Measurements from ENCODE around the gene NXPH3. TPM values are rescaled to one million over a fixed set of nuclear protein-coding genes. Genes with fewer than 3 reads are reported as not detected.

Gene NXPH3
- total RNA-seq, 3 donors from 2014 or later (not counting 1 experiment from before 2014, with no cell fraction given) = not detected

DNA sequence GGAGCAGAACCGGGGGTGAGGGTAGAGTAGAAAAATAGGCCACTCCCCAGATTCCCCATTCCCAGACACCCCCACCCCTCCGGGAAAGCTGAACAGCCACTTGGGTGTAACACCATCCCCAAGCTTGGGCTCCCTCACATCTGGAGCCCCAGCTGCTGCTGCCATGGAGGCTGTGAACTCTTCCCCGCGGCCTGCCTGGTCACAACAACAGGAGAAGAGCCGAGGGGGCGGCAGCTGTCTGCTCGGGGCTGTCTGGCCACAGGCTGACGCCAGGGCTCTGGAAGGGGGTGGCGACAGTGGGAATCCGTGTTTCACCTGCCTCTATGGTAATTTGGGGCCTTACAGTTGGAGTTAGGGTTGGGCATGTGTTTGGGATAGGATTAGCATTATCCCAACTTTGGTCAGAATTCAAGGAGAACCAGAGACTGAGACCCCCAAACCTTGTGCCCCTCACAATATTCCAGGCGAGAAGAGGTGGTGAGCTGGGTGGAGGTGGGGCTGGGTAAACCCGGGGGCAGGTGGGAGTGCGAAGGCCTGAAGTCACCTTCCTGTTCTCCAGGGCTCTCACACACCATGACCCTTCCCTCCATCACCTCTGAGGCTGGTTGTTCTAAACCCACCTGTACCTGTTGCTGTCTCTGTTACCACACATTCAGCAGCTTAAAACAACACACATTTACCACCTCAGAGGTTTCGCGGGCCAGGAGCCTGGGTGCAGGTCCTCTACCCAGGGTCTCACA is 29.7 kb upstream of the NXPH3 start:
- 91% methylated on average over 14 of the region's 15 CpGs for WGBS (ENCODE audit: insufficient coverage)

DNA sequence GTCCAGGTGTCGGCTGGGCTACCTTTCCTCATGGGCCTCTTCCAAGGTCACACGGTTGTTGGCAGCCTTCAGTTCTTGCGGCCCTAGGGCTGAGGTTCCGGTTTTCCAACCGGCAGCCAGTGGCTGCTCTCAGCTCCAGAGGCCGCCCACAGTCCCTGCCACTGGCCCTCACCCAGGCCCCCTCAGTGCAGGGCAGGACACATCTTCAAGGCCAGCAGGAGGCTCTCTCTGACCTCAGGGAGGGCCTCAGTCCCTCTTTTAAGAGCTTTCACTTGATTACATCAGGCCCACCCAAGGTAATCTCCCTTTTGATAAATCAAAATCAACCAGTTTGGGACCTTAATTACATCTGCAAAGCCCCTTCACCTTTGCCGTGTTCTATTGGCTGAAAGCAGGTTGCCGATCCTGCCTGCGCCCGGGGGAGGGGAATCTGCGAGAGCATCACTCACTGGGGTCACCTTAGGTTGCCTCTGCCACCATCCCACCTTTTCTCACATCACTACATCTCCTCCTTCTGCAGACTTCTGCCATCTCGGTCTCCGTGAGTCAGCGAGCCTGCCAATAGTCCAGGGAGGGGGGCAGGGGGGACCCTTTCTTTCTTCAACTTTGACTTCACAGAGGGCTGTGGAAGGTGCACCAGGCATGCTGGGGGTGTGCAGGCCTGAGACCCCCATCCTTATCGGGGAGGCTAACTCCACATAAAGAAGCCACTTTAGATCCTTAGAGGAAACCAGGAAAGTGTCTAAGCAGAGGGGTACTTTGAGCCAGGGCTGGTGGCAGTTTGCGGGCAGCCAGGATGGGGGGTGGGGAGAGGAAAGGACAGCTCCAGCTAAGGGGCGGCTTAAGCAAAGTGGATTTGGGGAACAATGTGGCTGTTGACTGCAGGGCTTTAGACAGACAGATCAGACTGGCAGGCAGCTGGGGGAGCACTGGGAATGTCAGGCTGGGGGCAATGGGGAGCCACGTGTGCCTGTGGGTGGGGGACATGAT is 28.8 kb upstream of the NXPH3 start:
- 92% methylated on average over 18 of the region's 18 CpGs for WGBS (ENCODE audit: insufficient coverage)

More for the DNA sequence above, 29.7 kb upstream of the NXPH3 start:
- peaks cover 0 to 3% of the 10 kb centered on the region in 2 donors for H3K9me3 Mint-ChIP-seq
- no peak for DNase-seq
- Histone ChIP-seq H3K4me3 (ENCODE audit: low read length) (no peak overlapping the region), H3K36me3 (ENCODE audit: control insufficient read depth, insufficient read depth, low read length) (no peaks in the 10 kb centered on the region), H3K27me3 (ENCODE audit: control insufficient read depth, insufficient read depth, low read length) (no peaks in the 10 kb centered on the region), H3K4me1 (ENCODE audit: control insufficient read depth, insufficient read depth, low read length) (no peaks in the 10 kb centered on the region), H3K9me3 (ENCODE audit: control insufficient read depth, insufficient read depth, low read length) (no peaks in the 10 kb centered on the region), H3K27ac (ENCODE audit: low read length) (no peak overlapping the region)
- no peak overlapping the region for H3K27ac Mint-ChIP-seq
- TF ChIP-seq, protein P1, sequence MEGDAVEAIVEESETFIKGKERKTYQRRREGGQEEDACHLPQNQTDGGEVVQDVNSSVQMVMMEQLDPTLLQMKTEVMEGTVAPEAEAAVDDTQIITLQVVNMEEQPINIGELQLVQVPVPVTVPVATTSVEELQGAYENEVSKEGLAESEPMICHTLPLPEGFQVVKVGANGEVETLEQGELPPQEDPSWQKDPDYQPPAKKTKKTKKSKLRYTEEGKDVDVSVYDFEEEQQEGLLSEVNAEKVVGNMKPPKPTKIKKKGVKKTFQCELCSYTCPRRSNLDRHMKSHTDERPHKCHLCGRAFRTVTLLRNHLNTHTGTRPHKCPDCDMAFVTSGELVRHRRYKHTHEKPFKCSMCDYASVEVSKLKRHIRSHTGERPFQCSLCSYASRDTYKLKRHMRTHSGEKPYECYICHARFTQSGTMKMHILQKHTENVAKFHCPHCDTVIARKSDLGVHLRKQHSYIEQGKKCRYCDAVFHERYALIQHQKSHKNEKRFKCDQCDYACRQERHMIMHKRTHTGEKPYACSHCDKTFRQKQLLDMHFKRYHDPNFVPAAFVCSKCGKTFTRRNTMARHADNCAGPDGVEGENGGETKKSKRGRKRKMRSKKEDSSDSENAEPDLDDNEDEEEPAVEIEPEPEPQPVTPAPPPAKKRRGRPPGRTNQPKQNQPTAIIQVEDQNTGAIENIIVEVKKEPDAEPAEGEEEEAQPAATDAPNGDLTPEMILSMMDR (IDR thresholded peaks at IDR 0.05) = no peak
- ATAC-seq = no peak
- H3K27me3 Mint-ChIP-seq (ENCODE audit: low read depth in 2 of 2) = peaks cover 0 to 8% of the 10 kb centered on the region in 2 donors
- intact Hi-C loops (cut with micrococcal nuclease) = no loop called here
- no peaks in the 10 kb centered on the region for H3K4me1 Mint-ChIP-seq
- H3K4me3 Mint-ChIP-seq = no peak overlapping the region
- no peaks in the 10 kb centered on the region for H3K36me3 Mint-ChIP-seq

GRCh38 chr17:49547566-49547965 is 28.1 kb upstream of the NXPH3 start:
- H3K27ac ChIP-seq (ENCODE audit: low read length) = no peak overlapping the region
- Mint-ChIP-seq H3K4me1 (no peaks in the 10 kb centered on the region), H3K36me3 (no peaks in the 10 kb centered on the region), H3K4me3 (no peak overlapping the region), H3K27me3 (ENCODE audit: low read depth in 2 of 2) (peaks cover 0 to 8% of the 10 kb centered on the region in 2 donors), H3K27ac (no peak overlapping the region), H3K9me3 (no peaks in the 10 kb centered on the region)
- WGBS (ENCODE audit: insufficient coverage) = 47% methylated on average over 8 of the region's 9 CpGs
- intact Hi-C loops (cut with micrococcal nuclease) = no loop called here
- H3K9me3 ChIP-seq (ENCODE audit: control insufficient read depth, insufficient read depth, low read length) = no peaks in the 10 kb centered on the region
- TF ChIP-seq, protein P1 (IDR thresholded peaks at IDR 0.05) = no peak
- ATAC-seq (no peak), DNase-seq (no peak)
- H3K4me1 ChIP-seq (ENCODE audit: control insufficient read depth, insufficient read depth, low read length) = no peaks in the 10 kb centered on the region
- no peaks in the 10 kb centered on the region for H3K27me3 ChIP-seq (ENCODE audit: control insufficient read depth, insufficient read depth, low read length)
- no peak overlapping the region for H3K4me3 ChIP-seq (ENCODE audit: low read length)
- no peaks in the 10 kb centered on the region for H3K36me3 ChIP-seq (ENCODE audit: control insufficient read depth, insufficient read depth, low read length)

More for the DNA sequence above, 28.8 kb upstream of the NXPH3 start:
- Mint-ChIP-seq H3K36me3 (no peaks in the 10 kb centered on the region), H3K27me3 (ENCODE audit: low read depth in 2 of 2) (peaks cover 0 to 8% of the 10 kb centered on the region in 2 donors), H3K27ac (no peak overlapping the region), H3K9me3 (no peaks in the 10 kb centered on the region), H3K4me3 (no peak overlapping the region), H3K4me1 (no peaks in the 10 kb centered on the region)
- TF ChIP-seq, protein P1 (IDR thresholded peaks at IDR 0.05) = no peak
- H3K4me3 ChIP-seq (ENCODE audit: low read length) = no peak overlapping the region
- no peak for DNase-seq
- intact Hi-C loops (cut with micrococcal nuclease) = no loop called here
- H3K27me3 ChIP-seq (ENCODE audit: control insufficient read depth, insufficient read depth, low read length) = no peaks in the 10 kb centered on the region
- H3K36me3 ChIP-seq (ENCODE audit: control insufficient read depth, insufficient read depth, low read length) = no peaks in the 10 kb centered on the region
- H3K27ac ChIP-seq (ENCODE audit: low read length) = no peak overlapping the region
- ATAC-seq = no peak
- H3K9me3 ChIP-seq (ENCODE audit: control insufficient read depth, insufficient read depth, low read length) = no peaks in the 10 kb centered on the region
- H3K4me1 ChIP-seq (ENCODE audit: control insufficient read depth, insufficient read depth, low read length) = no peaks in the 10 kb centered on the region
